GM18508 (cell line): ENCODE results near the gene VGLL4.

Experiments used
- ATAC-seq: cut with Tn5 transposase; IDR thresholded peaks from one replicate; pipeline ENCODE4 v1.9.1; 2021; ENCODE audit warnings: moderate number of reproducible peaks; ENCODE audit not compliant: insufficient read depth, unreplicated experiment

Gene VGLL4

GRCh38 chr3:11654166-11654565 is 10.5 kb upstream of the VGLL4 start:
- no peak for ATAC-seq

- ATAC-seq: no peak
Measured at GRCh38 chr3:11653298-11654055, 9.8 kb upstream of the VGLL4 start.

- ATAC-seq: no peak
Measured at GRCh38 chr3:11651900-11652299, 8.2 kb upstream of the VGLL4 start.

GRCh38 chr3:11651477-11651876 is 7.8 kb upstream of the VGLL4 start:
- ATAC-seq: no peak

- no peak for ATAC-seq
Measured at GRCh38 chr3:11650391-11650790, 6.7 kb upstream of the VGLL4 start.

GRCh38 chr3:11648735-11649134 is 5.0 kb upstream of the VGLL4 start:
- ATAC-seq: no peak

GRCh38 chr3:11643201-11643603 is 513 bp downstream of the VGLL4 start:
- no peak for ATAC-seq

GRCh38 chr3:11642431-11643191 is 1.1 kb downstream of the VGLL4 start:
- ATAC-seq: peak; percentile 58

- ATAC-seq: no peak
Measured at GRCh38 chr3:11641683-11642430, 1.9 kb downstream of the VGLL4 start.

- no peak for ATAC-seq
Measured at GRCh38 chr3:11641316-11641682, 2.4 kb downstream of the VGLL4 start.

- ATAC-seq: no peak
Measured at GRCh38 chr3:11640009-11640673, 3.6 kb downstream of the VGLL4 start.

GRCh38 chr3:11638495-11639358 is 5.0 kb downstream of the VGLL4 start:
- ATAC-seq: no peak

GRCh38 chr3:11637901-11638458 is 5.7 kb downstream of the VGLL4 start:
- no peak for ATAC-seq

- ATAC-seq: no peak
Measured at GRCh38 chr3:11636394-11636770, 7.3 kb downstream of the VGLL4 start.

GRCh38 chr3:11635680-11636393 is 7.9 kb downstream of the VGLL4 start:
- no peak for ATAC-seq

GRCh38 chr3:11634974-11635612 is 8.6 kb downstream of the VGLL4 start:
- no peak for ATAC-seq

- ATAC-seq: no peak
Measured at GRCh38 chr3:11634081-11634635, 9.6 kb downstream of the VGLL4 start.

GRCh38 chr3:11632966-11633365 is 10.7 kb downstream of the VGLL4 start:
- no peak for ATAC-seq
